ENCODE results near the gene SLIT1. TPM values are rescaled to one million over a fixed set of nuclear protein-coding genes. Genes with fewer than 3 reads are reported as not detected.

The SLIT1 gene
- 1 to 10 TPM; 1.9 to 2.5 TPM for total RNA-seq
- polyA plus RNA-seq (ENCODE audit: insufficient read depth, low read depth, low replicate concordance), result 4.6 TPM
- long read RNA-seq, donor 1, result 0 reads
- long read RNA-seq, donor 2, result 0 reads

DNA sequence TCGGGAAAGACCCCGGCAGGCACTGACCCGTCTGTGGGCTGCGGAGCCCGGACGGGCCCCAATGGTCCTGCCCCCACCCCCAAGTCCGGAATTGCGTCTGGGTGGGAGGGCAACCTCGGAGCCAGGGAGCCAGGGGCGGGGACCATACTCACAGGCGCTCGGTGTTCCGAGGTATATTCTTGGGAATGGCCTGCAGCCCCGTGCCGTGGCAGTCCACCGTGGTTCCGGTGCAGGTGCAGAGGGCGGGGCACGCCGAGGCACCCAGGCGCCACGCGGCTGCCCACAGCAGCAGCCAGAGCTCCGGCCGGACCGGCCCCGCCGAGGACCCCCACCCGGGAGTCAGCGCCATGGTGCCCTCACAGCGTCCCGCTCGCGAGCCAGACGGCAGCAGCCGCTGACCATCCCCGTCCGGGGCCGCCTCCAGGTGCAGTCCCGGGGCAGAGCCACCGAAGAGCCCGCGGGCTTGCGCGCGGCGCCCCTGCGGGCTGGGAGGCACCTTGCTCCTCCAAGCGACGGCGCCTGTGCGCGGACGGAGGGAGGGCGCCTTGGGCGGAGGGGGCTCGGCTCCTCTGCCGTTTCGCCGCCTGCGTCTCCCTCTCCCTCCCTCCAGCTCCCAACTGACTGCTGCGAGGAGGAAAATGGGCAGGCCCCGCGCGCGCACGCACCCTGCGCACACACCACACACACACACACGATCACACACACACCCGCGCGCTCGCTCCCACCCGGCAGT lies at the start of gene SLIT1:
TSS of gene SLIT1 (minus strand) at position 634 of the 733 bp plus-strand sequence. CDS start at position 349, 285 bp downstream.
- no peaks in the 10 kb centered on the region for H3K4me1 ChIP-seq
- intact Hi-C loops (cut with DNase I; ENCODE audit: low total_unique reads), result no loop called here
- no peak within 1 kb of the TSS for H3K27ac ChIP-seq
- WGBS, 2 donors, result 2% methylated on average over 52 of the region's 74 CpGs; no CpG with 5 or more reads in 1 of the 2 donors
- peak within 1 kb of the TSS; percentile 9 to 27 for H3K4me3 ChIP-seq
- H3K36me3 ChIP-seq (ENCODE audit: low read depth, missing control alignments), result no peaks in the 10 kb centered on the region
- no peaks in the 10 kb centered on the region for H3K27me3 ChIP-seq
- DNase-seq, result no peak
- TF ChIP-seq, protein P1, sequence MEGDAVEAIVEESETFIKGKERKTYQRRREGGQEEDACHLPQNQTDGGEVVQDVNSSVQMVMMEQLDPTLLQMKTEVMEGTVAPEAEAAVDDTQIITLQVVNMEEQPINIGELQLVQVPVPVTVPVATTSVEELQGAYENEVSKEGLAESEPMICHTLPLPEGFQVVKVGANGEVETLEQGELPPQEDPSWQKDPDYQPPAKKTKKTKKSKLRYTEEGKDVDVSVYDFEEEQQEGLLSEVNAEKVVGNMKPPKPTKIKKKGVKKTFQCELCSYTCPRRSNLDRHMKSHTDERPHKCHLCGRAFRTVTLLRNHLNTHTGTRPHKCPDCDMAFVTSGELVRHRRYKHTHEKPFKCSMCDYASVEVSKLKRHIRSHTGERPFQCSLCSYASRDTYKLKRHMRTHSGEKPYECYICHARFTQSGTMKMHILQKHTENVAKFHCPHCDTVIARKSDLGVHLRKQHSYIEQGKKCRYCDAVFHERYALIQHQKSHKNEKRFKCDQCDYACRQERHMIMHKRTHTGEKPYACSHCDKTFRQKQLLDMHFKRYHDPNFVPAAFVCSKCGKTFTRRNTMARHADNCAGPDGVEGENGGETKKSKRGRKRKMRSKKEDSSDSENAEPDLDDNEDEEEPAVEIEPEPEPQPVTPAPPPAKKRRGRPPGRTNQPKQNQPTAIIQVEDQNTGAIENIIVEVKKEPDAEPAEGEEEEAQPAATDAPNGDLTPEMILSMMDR (IDR thresholded peaks at IDR 0.05), result no peak
- TF ChIP-seq POLR2A (IDR thresholded peaks at IDR 0.05), result no peak
- H3K9me3 ChIP-seq, result no peaks in the 10 kb centered on the region

DNA sequence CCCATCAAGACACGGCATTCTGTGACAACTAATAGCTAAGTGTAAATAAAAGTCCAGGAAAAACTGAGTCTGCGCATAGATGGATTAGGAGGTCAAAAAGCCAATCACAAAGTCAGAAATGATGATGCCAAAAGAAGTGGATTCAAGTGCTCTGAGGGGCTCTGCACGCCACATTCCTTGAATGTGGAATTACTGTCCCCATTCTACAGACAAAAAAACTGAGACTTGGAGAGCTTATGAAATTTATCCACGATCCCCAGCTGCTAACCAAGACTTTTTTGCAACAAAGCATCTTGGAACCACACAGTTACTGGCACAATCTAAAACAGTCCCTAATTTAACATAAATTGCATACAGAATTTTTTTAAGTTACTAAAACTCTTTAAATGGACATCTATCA lies 49.6 kb upstream of the SLIT1 start:
- DNase-seq, result no peak
- no peak for TF ChIP-seq POLR2A (IDR thresholded peaks at IDR 0.05)
- TF ChIP-seq, protein P1 (IDR thresholded peaks at IDR 0.05), result no peak
- H3K4me3 ChIP-seq, result no peak overlapping the region
- no peaks in the 10 kb centered on the region for H3K9me3 ChIP-seq
- no peaks in the 10 kb centered on the region for H3K4me1 ChIP-seq
- 92 to 94% methylated on average over 4 of the region's 4 CpGs for WGBS, 2 donors
- no peak overlapping the region for H3K27ac ChIP-seq
- intact Hi-C loops (cut with DNase I; ENCODE audit: low total_unique reads), result no loop called here
- H3K36me3 ChIP-seq (ENCODE audit: low read depth, missing control alignments), result no peaks in the 10 kb centered on the region
- no peaks in the 10 kb centered on the region for H3K27me3 ChIP-seq

DNA sequence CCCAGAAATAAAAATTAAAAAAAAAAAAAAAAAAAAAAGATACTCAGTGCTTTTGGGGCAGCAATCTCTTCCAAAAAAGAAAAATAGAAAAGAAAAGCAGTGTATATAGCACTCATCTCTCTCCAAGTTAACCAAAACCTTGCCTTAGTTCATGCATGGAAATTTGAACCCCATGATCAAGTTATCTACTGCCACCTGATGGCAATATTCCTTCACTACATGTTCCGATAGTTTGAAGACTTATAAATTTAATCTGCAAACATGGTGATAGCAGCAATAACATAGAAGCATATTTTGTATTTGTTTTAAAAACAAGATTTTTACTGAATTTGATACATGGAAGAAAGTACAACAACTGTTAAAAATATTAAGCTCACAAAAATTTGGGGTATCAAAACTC lies 48.6 kb upstream of the SLIT1 start:
- no peak overlapping the region for H3K27ac ChIP-seq
- no peaks in the 10 kb centered on the region for H3K27me3 ChIP-seq
- 52 to 53% methylated on average over 1 of the region's 1 CpG for WGBS, 2 donors
- no peak for TF ChIP-seq POLR2A (IDR thresholded peaks at IDR 0.05)
- TF ChIP-seq, protein P1 (IDR thresholded peaks at IDR 0.05), result peak in 2 of 3 experiments; percentile 42 to 45
- H3K4me3 ChIP-seq, result no peak overlapping the region
- intact Hi-C loops (cut with DNase I; ENCODE audit: low total_unique reads), result no loop called here
- no peaks in the 10 kb centered on the region for H3K36me3 ChIP-seq (ENCODE audit: low read depth, missing control alignments)
- H3K4me1 ChIP-seq, result no peaks in the 10 kb centered on the region
- no peak for DNase-seq
- H3K9me3 ChIP-seq, result no peaks in the 10 kb centered on the region

DNA sequence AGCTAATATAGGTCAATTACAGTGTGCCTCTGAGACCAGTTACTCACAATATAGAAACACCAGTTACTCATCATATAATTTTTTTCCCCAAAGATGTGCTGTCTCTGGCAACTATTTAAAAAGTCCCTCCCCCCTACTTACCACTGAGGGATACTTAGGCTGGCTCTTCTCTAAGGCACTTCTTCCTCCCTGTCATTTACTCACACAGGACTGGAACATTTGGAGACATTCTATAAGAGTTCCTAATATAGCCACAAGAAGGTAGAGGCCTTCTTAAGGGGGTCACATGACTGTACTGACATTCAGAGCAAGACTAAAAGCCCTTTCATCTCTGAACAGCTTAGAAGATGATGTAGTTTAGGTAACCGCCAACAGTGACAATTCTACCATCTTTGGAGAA lies 44.4 kb upstream of the SLIT1 start:
- H3K27ac ChIP-seq, result no peak overlapping the region
- H3K27me3 ChIP-seq, result no peaks in the 10 kb centered on the region
- no peak for DNase-seq
- no peaks in the 10 kb centered on the region for H3K9me3 ChIP-seq
- H3K36me3 ChIP-seq (ENCODE audit: low read depth, missing control alignments), result no peaks in the 10 kb centered on the region
- no peak for TF ChIP-seq POLR2A (IDR thresholded peaks at IDR 0.05)
- TF ChIP-seq, protein P1 (IDR thresholded peaks at IDR 0.05), result no peak
- 96 to 97% methylated on average over 1 of the region's 1 CpG for WGBS, 2 donors
- H3K4me1 ChIP-seq, result no peaks in the 10 kb centered on the region
- intact Hi-C loops (cut with DNase I; ENCODE audit: low total_unique reads), result no loop called here
- no peak overlapping the region for H3K4me3 ChIP-seq

Data from testis (tissue), 5 donors.